A549 (cell line): ENCODE results near the gene CHRNA10. TPM values are rescaled to one million over a fixed set of nuclear protein-coding genes. Genes with fewer than 3 reads are reported as not detected.

Experiments used
- ATAC-seq, 2 experiments: fragments of 200-7000 bp in 1 of 2; fragments of >200 bp in 1 of 2; cut with Nextera tagmentation in 1 of 2; cut with Tn5 transposase in 1 of 2; 3 replicates each; pipeline versions ENCODE4 v1.8.0 to v1.9.1; 2018 to 2020; ENCODE audit warnings: mild to moderate bottlenecking in 1 of 2, moderate library complexity in 1 of 2
- CTCF ChIA-PET: fragments of 300-600 bp; sonication (Branson Sonifier 250); formaldehyde crosslinking; extraction: SDS; loops from one replicate; lab custom pipeline; 2021; ENCODE audit warnings: antibody characterized with exemption, inconsistent platforms; lab: Yijun Ruan, JAX
- POLR2A ChIA-PET: fragments of 350-600 bp; formaldehyde crosslinking; extraction: SDS; loops from one replicate; lab custom pipeline; 2021; ENCODE audit warnings: antibody characterized with exemption, inconsistent platforms; lab: Yijun Ruan, JAX
- DNase-seq, 2 experiments: peaks; one replicate each; pipeline versions ENCODE4 v3.0.0 to v3.0.0-alpha.2; 2011 to 2016; ENCODE audit warnings: low read depth in 1 of 2, low spot score in 1 of 2
- FAIRE-seq: peaks from 2 replicates; lab custom pipeline; 2011; peaks lifted over from hg19 to GRCh38; lab: Jason Lieb, UNC
- H3K27ac ChIP-seq, 2 experiments: fragments of >200 bp; sonication (Bioruptor Twin); formaldehyde crosslinking; 3 replicates each; pipeline ENCODE4 v1.5.1; 2016 to 2017
- H3K4me1 ChIP-seq: fragments of >200 bp; sonication (Bioruptor Twin); formaldehyde crosslinking; 3 replicates; pipeline ENCODE4 v1.6.1; 2016
- H3K4me2 ChIP-seq: fragments of >200 bp; sonication (Bioruptor Twin); formaldehyde crosslinking; 3 replicates; pipeline ENCODE4 v1.6.1; 2016
- H3K4me3 ChIP-seq: fragments of >200 bp; sonication (Bioruptor Twin); formaldehyde crosslinking; 3 replicates; pipeline ENCODE4 v1.5.1; 2016
- H3K9me3 ChIP-seq: fragments of >200 bp; sonication (Bioruptor Twin); formaldehyde crosslinking; 3 replicates; pipeline ENCODE4 v1.6.1; 2016
- CEBPB ChIP-seq, 2 experiments: fragments of >200 bp in 1 of 2; sonication (Bioruptor Twin) in 1 of 2; formaldehyde crosslinking in 1 of 2; IDR thresholded peaks; 2 replicates each; pipeline ENCODE4 v1.6.1; 2012 to 2016
- CHD2 ChIP-seq: fragments of 150-350 bp; IDR thresholded peaks from 2 replicates; pipeline ENCODE4 v1.6.1; 2014; ENCODE audit warnings: low read length; ENCODE audit not compliant: partially characterized antibody
- CHD4 ChIP-seq: fragments of 200-600 bp; sonication (generic); IDR thresholded peaks from 2 replicates; pipeline ENCODE4 v1.6.1; 2016; ENCODE audit warnings: antibody characterized with exemption, mild to moderate bottlenecking, borderline replicate concordance
- CTCF ChIP-seq: fragments of >200 bp; sonication (Bioruptor Twin); formaldehyde crosslinking; IDR thresholded peaks from 3 replicates; pipeline ENCODE4 v1.5.1; 2016
- EHMT2 ChIP-seq: fragments of 200-600 bp; sonication (generic); IDR thresholded peaks from 2 replicates; pipeline ENCODE4 v1.6.1; 2016; ENCODE audit warnings: antibody characterized with exemption, low read depth, mild to moderate bottlenecking, moderate library complexity
- ELK1 ChIP-seq: fragments of 150-350 bp; IDR thresholded peaks from 2 replicates; pipeline ENCODE4 v1.6.1; 2014; ENCODE audit warnings: low read depth, mild to moderate bottlenecking, low read length
- ESRRA ChIP-seq: fragments of 150-350 bp; IDR thresholded peaks from 2 replicates; pipeline ENCODE4 v1.6.1; 2014; ENCODE audit warnings: mild to moderate bottlenecking, low read length, borderline replicate concordance
- FOSL2 ChIP-seq, 2 experiments: fragments of 450-650 bp in 1 of 2; fragments of >200 bp in 1 of 2; sonication (Bioruptor Twin) in 1 of 2; formaldehyde crosslinking; IDR thresholded peaks; 2 replicates each; pipeline versions ENCODE4 v1.5.0 to v1.6.1; 2016 to 2020; ENCODE audit warnings: mild to moderate bottlenecking in 1 of 2, moderate library complexity in 1 of 2
- FOXS1 ChIP-seq: fragments of 250-450 bp; sonication (Bioruptor Pico); IDR thresholded peaks from 2 replicates; pipeline ENCODE4 v1.5.0; 2020; ENCODE audit warnings: mild to moderate bottlenecking, moderate library complexity
- HES2 ChIP-seq: fragments of >200 bp; sonication (Bioruptor Twin); formaldehyde crosslinking; IDR thresholded peaks from 2 replicates; pipeline ENCODE4 v1.6.1; 2016
- HMGXB4 ChIP-seq: fragments of 250-450 bp; sonication (Bioruptor Pico); IDR thresholded peaks from 2 replicates; pipeline ENCODE4 v1.5.0; 2021; ENCODE audit warnings: mild to moderate bottlenecking, moderate library complexity, borderline replicate concordance
- HOXB13 ChIP-seq: fragments of 250-450 bp; sonication (Bioruptor Pico); IDR thresholded peaks from 2 replicates; pipeline ENCODE4 v1.5.0; 2020; ENCODE audit warnings: low read depth, mild to moderate bottlenecking, moderate library complexity
- MAFK ChIP-seq: fragments of 450-650 bp; IDR thresholded peaks from 2 replicates; pipeline ENCODE4 v1.6.1; 2014; ENCODE audit not compliant: partially characterized antibody
- MAX ChIP-seq: IDR thresholded peaks from 2 replicates; pipeline ENCODE4 v1.6.1; 2012
- MAZ ChIP-seq: fragments of 150-350 bp; IDR thresholded peaks from 2 replicates; pipeline ENCODE4 v1.6.1; 2014; ENCODE audit warnings: antibody characterized with exemption, low read depth, low read length, borderline replicate concordance
- MYC ChIP-seq: IDR thresholded peaks from 2 replicates; pipeline ENCODE4 v1.6.1; 2012; ENCODE audit warnings: mild to moderate bottlenecking, inconsistent platforms, low read length, improper control_type of control experiment, borderline replicate concordance
- NFE2L2 ChIP-seq: fragments of 150-350 bp; conservative IDR thresholded peaks from 2 replicates; pipeline ENCODE4 v1.6.1; 2014; ENCODE audit warnings: low read length
- NR3C1 ChIP-seq: fragments of >200 bp; sonication (Bioruptor Twin); formaldehyde crosslinking; IDR thresholded peaks from 3 replicates; pipeline ENCODE4 v1.6.1; 2017
- PHF8 ChIP-seq: fragments of 200-600 bp; sonication (generic); IDR thresholded peaks from 2 replicates; pipeline ENCODE4 v1.6.1; 2016; ENCODE audit warnings: low read depth, mild to moderate bottlenecking, antibody characterized with exemption, moderate library complexity, borderline replicate concordance
- RARB ChIP-seq: fragments of 250-450 bp; sonication (Bioruptor Pico); IDR thresholded peaks from 2 replicates; pipeline ENCODE4 v1.8.0; 2021; ENCODE audit warnings: mild to moderate bottlenecking, moderate library complexity
- RNF2 ChIP-seq: fragments of 200-600 bp; sonication (generic); IDR thresholded peaks from 2 replicates; pipeline ENCODE4 v1.6.1; 2016; ENCODE audit warnings: low read depth, mild to moderate bottlenecking, antibody characterized with exemption, moderate library complexity, borderline replicate concordance
- SREBF2 ChIP-seq: fragments of 450-650 bp; IDR thresholded peaks from 2 replicates; pipeline ENCODE4 v1.6.1; 2014; ENCODE audit warnings: mild to moderate bottlenecking, moderate library complexity
- USF2 ChIP-seq: fragments of 450-650 bp; IDR thresholded peaks from 2 replicates; pipeline ENCODE4 v1.6.1; 2014; ENCODE audit warnings: antibody characterized with exemption
- WGBS: methylation state at CpG from one replicate; pipeline ENCODE4 v1.1.6; 2017; ENCODE audit errors: missing lambda C conversion rate; 5-methylcytosine and 5-hydroxymethylcytosine counted together
- polyA plus RNA-seq, 4 experiments: library from polyadenylated mRNA; depleted of rRNA in 3 of 4; stranded (reverse); fragments of >200 nt; fragmentation: RNase III in 1 of 4; extraction: RNeasy Plus Mini Kit Qiagen cat#74134 plus additional on column Dnase treatment in 1 of 4; gene quantifications; 2 replicates in 3 of 4; 3 replicates in 1 of 4; pipeline ENCODE4 v1.2.3, GENCODE V29; 2011 to 2017

The CHRNA10 gene
- polyA plus RNA-seq, 2 of the 4 experiments (the other 2 are of a cell fraction), result 0.44 to 0.85 TPM

- no peak overlapping the region for H3K27ac ChIP-seq
- no peaks in the 10 kb centered on the region for H3K4me1 ChIP-seq
- DNase-seq, result no peak
- no peak overlapping the region for H3K4me2 ChIP-seq
- CTCF ChIA-PET, result interaction anchor here (1.0 to 1.2 kb wide), 2 partner anchors 10 to 184 kb away, joined by 3 read pairs; partner anchors contain the start of gene PGAP2
- no peaks in the 10 kb centered on the region for H3K9me3 ChIP-seq
- no peak overlapping the region for H3K4me3 ChIP-seq
- no peak for ATAC-seq
- POLR2A ChIA-PET, result no interaction called here
- TF ChIP-seq HOXB13 (CRISPR knock-in tag) (no peak), RARB (CRISPR knock-in tag) (no peak), FOXS1 (CRISPR knock-in tag) (no peak), SREBF2 (no peak), ELK1 (no peak), ESRRA (no peak), FOSL2 (IDR thresholded peaks at IDR 0.05) (no peak), FOSL2 (CRISPR knock-in tag; IDR thresholded peaks at IDR 0.05) (no peak), PHF8 (no peak), EHMT2 (no peak), MAZ (no peak), CEBPB (IDR thresholded peaks at IDR 0.05) (no peak)
- no peak for FAIRE-seq
- 46% methylated on average over 8 of the region's 8 CpGs for WGBS
Measured at GRCh38 chr11:3623767-3624458, 47.3 kb downstream of the CHRNA10 start.

GRCh38 chr11:3623121-3623520, 48.1 kb downstream of the CHRNA10 start:
- no peak for ATAC-seq
- POLR2A ChIA-PET, result no interaction called here
- TF ChIP-seq FOSL2 (IDR thresholded peaks at IDR 0.05), result no peak
- no peak for TF ChIP-seq FOSL2 (CRISPR knock-in tag; IDR thresholded peaks at IDR 0.05)
- TF ChIP-seq, all 56 proteins: peak for 0
- CTCF ChIA-PET, result no interaction called here
- FAIRE-seq (no peak), DNase-seq (no peak)
- H3K4me1 ChIP-seq, result no peaks in the 10 kb centered on the region
- no peak overlapping the region for H3K4me2 ChIP-seq
- 76% methylated on average over 5 of the region's 5 CpGs for WGBS
- H3K27ac ChIP-seq, result no peak overlapping the region
- no peaks in the 10 kb centered on the region for H3K9me3 ChIP-seq
- no peak overlapping the region for H3K4me3 ChIP-seq

- ATAC-seq (no peak), DNase-seq (no peak), FAIRE-seq (no peak)
- 52% methylated on average over 4 of the region's 4 CpGs for WGBS
- H3K9me3 ChIP-seq, result no peaks in the 10 kb centered on the region
- POLR2A ChIA-PET, result no interaction called here
- no peak overlapping the region for H3K4me3 ChIP-seq
- H3K27ac ChIP-seq, result no peak overlapping the region
- H3K4me1 ChIP-seq, result no peaks in the 10 kb centered on the region
- CTCF ChIA-PET, result no interaction called here
- H3K4me2 ChIP-seq, result no peak overlapping the region
- TF ChIP-seq CTCF (no peak), RNF2 (no peak)
Measured at GRCh38 chr11:3622521-3622920, 48.7 kb downstream of the CHRNA10 start.

- no peak overlapping the region for H3K4me3 ChIP-seq
- ChIA-PET CTCF (interaction anchor here (1.4 to 2.0 kb wide), 4 partner anchors 8 to 36 kb away, joined by 4 to 9 read pairs (median 6); no protein-coding TSS in a partner anchor), POLR2A (no interaction called here)
- H3K9me3 ChIP-seq, result no peaks in the 10 kb centered on the region
- no peak overlapping the region for H3K4me2 ChIP-seq
- no peak overlapping the region for H3K27ac ChIP-seq
- ATAC-seq, result no peak
- H3K4me1 ChIP-seq, result no peaks in the 10 kb centered on the region
- no peak for DNase-seq
- FAIRE-seq, result no peak
- WGBS, result 67% methylated on average over 8 of the region's 8 CpGs
- TF ChIP-seq FOSL2 (IDR thresholded peaks at IDR 0.05) (no peak), FOSL2 (CRISPR knock-in tag; IDR thresholded peaks at IDR 0.05) (no peak), MAX (no peak), CHD2 (no peak), USF2 (no peak), MAFK (no peak), HES2 (no peak), MYC (no peak), CHD4 (no peak), NR3C1 (no peak), HMGXB4 (CRISPR knock-in tag) (no peak), NFE2L2 (no peak)
Measured at GRCh38 chr11:3617990-3618389, 53.2 kb downstream of the CHRNA10 start.
